ENCODE data around the gene COL2A1.
A peak's percentile ranks its signal among the peaks of the same experiment; 100 is the strongest.

The COL2A1 gene

GRCh38 chr12:47944685-47945340 lies 59.5 kb downstream of the COL2A1 start:
- no peak for DNase-seq (ENCODE audit: low read depth)
- TF ChIP-seq, protein P1, sequence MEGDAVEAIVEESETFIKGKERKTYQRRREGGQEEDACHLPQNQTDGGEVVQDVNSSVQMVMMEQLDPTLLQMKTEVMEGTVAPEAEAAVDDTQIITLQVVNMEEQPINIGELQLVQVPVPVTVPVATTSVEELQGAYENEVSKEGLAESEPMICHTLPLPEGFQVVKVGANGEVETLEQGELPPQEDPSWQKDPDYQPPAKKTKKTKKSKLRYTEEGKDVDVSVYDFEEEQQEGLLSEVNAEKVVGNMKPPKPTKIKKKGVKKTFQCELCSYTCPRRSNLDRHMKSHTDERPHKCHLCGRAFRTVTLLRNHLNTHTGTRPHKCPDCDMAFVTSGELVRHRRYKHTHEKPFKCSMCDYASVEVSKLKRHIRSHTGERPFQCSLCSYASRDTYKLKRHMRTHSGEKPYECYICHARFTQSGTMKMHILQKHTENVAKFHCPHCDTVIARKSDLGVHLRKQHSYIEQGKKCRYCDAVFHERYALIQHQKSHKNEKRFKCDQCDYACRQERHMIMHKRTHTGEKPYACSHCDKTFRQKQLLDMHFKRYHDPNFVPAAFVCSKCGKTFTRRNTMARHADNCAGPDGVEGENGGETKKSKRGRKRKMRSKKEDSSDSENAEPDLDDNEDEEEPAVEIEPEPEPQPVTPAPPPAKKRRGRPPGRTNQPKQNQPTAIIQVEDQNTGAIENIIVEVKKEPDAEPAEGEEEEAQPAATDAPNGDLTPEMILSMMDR (IDR thresholded peaks at IDR 0.05; ENCODE audit: insufficient read depth, low read depth, low read length, missing control alignments), result no peak
- H3K4me3 ChIP-seq (ENCODE audit: low read depth, low read length), result no peak overlapping the region

DNA sequence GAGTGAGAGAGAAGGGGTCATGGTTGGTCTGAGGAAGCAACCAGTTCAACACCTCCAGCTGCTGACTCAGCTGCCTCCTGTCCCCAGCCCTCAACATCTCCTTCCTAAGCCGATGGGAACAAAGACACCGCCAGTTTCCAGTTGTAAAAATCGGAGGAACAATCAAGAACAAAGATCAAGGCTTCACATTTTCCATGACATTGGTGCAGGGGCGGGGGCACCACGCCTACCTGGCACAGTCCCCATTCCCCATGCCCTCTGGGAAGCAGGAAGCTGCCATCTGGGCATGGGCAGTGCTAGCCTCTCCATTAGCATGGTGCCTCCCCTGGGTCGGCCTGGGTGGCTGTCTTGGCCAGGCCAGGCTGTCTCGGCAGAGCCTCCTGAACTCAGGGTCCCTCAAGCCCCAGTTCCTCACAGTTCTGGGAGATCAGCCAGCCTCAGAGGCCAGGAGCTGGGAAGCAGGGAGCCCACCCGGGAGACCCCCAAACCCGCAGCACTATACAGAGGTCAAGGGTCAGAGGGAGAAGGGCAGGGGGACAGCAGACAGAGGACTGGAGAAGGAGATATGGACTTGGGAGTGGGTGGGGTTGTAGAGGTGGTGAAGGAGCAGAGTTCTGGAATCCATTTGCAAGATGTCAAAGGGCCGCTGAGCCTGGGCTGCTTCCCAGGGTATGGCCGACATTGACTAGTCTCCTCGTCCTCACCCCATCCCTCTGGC lies 60.5 kb downstream of the COL2A1 start:
- no peak for DNase-seq (ENCODE audit: low read depth)
- H3K4me3 ChIP-seq (ENCODE audit: low read depth, low read length), result no peak overlapping the region
- TF ChIP-seq, protein P1 (IDR thresholded peaks at IDR 0.05; ENCODE audit: insufficient read depth, low read depth, low read length, missing control alignments), result no peak

DNA sequence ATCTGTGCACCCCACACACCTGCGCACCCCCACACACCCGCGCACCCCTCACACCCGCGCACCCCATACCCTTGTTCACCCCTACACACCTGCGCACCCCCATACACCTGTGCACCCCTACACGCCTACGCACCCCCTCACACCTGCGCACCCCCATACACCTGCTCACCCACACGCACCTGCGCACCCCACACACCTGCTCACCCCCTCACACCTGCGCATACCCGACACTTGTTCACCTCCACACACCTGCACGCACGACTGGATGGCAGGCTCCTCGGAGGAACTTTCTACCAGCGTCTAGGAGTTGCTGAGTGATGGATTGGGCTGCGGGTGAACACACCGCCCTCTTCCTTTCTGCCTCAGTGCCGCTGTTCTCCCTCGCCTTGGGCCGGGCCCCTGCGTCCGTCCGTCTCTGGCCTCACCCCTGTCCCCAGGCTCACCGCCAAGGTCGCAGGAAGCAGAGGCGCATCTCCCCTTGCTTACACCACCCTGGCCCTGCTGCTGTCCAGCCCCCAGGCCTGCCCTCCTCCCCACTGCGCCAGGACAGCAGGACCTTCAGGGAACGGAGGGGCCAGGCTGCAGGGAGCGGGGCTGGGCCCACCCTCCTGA lies 61.6 kb downstream of the COL2A1 start:
- TF ChIP-seq, protein P1 (IDR thresholded peaks at IDR 0.05; ENCODE audit: insufficient read depth, low read depth, low read length, missing control alignments), result no peak
- no peak overlapping the region for H3K4me3 ChIP-seq (ENCODE audit: low read depth, low read length)
- no peak for DNase-seq (ENCODE audit: low read depth)

GRCh38 chr12:47941871-47942613 lies 62.2 kb downstream of the COL2A1 start:
- DNase-seq (ENCODE audit: low read depth), result peak; percentile 7
- H3K4me3 ChIP-seq (ENCODE audit: low read depth, low read length), result no peak overlapping the region
- TF ChIP-seq, protein P1 (IDR thresholded peaks at IDR 0.05; ENCODE audit: insufficient read depth, low read depth, low read length, missing control alignments), result peak; percentile 28

GRCh38 chr12:47941475-47941780 lies 62.8 kb downstream of the COL2A1 start:
- H3K4me3 ChIP-seq (ENCODE audit: low read depth, low read length), result no peak overlapping the region
- TF ChIP-seq, protein P1 (IDR thresholded peaks at IDR 0.05; ENCODE audit: insufficient read depth, low read depth, low read length, missing control alignments), result no peak
- no peak for DNase-seq (ENCODE audit: low read depth)

GRCh38 chr12:47940773-47941474 lies 63.4 kb downstream of the COL2A1 start:
- TF ChIP-seq, protein P1 (IDR thresholded peaks at IDR 0.05; ENCODE audit: insufficient read depth, low read depth, low read length, missing control alignments), result no peak
- no peak overlapping the region for H3K4me3 ChIP-seq (ENCODE audit: low read depth, low read length)
- no peak for DNase-seq (ENCODE audit: low read depth)

Data from GM12865 (cell line).